T-helper 2 cell treated with Interferon-gamma antibody and Interleukin-4, amounts not matched to agents 100 ng/mL and 5 ng/mL, for 36 hours (primary cell): ENCODE results near the gene FTMT. TPM values are rescaled to one million over a fixed set of nuclear protein-coding genes. Genes with fewer than 3 reads are reported as not detected.
"Not testable (repeated sequence)": the region's sequence is repeated elsewhere in the genome, so short reads cannot be mapped to it uniquely, and the experiment has no call there.

ENCODE experiments used
- intact Hi-C: fragments of 100-400 bp; cut with micrococcal nuclease; formaldehyde crosslinking; loops from one replicate; pipeline ENCODE4 v1.15.1; 2023
- total RNA-seq: library from RNA; stranded (reverse); gene quantifications from 2 replicates; pipeline ENCODE4 v1.2.3, GENCODE V29; 2022

FTMT gene
- total RNA-seq = not detected in 2 replicates

DNA sequence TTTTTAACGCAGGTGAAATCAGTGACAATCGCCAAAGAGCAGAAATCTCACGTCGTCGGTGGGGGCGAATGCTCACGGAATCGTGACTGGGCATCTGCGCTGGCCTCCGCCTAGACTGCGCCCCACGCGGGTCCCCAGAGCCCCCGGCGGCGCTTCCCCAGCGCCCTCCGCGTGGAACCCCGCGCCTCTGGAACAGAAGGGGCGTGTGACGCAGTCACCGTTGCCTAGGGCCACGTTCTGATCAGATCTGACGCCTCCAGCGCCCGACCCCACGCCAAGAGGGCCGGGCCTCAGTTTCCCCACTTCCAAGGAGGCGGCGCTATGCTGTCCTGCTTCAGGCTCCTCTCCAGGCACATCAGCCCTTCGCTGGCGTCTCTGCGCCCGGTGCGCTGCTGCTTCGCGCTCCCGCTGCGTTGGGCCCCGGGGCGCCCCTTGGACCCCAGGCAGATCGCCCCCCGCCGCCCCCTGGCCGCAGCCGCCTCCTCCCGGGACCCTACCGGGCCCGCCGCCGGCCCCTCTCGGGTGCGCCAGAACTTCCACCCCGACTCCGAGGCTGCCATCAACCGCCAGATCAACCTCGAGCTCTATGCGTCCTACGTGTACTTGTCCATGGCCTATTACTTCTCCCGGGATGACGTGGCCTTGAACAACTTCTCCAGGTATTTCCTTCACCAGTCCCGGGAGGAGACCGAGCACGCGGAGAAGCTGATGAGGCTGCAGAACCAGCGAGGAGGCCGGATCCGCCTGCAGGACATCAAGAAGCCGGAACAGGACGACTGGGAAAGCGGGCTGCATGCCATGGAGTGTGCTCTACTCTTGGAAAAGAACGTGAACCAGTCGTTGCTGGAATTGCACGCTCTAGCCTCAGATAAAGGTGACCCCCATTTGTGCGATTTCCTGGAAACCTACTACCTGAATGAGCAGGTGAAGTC is at the start of gene FTMT:
Gene FTMT (plus strand): TSS at position 240 of the 932 bp plus-strand sequence. CDS start 82 bp downstream, at position 322.
- intact Hi-C loops = no loop called here

DNA sequence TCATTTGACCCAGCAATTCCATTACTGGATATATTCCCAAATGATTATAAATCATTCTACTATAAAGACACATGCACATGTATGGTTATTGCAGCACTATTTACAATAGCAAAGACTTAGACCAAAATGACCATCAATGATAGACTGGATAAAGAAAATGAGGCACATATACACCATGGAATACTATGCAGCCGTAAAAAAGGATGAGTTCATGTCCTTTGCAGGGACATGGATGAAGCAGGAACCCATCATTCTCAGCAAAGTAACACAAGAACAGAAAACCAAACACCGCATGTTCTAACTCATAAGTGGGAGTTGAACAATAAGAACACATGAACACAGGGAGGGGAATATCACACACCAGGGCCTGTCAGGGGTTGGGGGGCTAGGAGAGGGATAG is 46.4 kb upstream of the FTMT start:
- intact Hi-C loops = not testable (repeated sequence)

DNA sequence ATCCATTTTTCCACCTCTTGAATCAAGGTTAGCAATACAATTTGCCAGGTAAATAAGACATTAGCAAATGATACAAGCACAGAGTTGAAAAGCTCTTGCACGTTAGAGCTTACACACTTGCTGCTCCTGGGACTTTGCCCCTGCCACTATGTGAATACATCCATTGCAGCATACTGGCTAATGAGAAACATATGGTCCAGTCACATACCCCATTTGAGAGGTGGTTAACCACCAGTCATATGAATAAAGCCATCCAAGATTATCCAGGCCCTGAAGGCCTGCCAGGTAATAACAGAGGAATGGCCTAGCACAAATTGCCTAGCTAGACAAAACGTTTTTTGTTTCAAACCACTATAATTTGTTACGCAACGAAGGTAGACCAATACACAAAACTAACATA is 45.8 kb upstream of the FTMT start:
- intact Hi-C loops = no loop called here

DNA sequence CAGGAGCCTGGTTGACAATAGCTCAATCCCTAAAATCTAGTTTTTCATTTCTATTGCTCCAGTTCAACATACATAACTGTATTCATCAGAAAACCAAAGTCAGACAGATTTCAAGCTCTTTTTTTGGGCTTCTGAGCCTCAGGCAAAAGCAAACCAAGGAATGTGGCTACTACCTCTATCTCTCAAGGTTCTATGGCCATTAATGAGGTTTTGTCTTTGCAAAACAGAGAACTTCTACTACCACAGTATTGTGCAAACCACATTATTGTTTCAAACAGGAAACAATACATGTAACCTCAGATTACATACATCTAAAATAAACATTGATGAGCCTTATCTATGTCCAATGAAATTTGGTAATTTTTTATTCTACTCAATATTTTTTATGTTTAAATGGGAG is 35.5 kb upstream of the FTMT start:
- intact Hi-C loops = no loop called here

DNA sequence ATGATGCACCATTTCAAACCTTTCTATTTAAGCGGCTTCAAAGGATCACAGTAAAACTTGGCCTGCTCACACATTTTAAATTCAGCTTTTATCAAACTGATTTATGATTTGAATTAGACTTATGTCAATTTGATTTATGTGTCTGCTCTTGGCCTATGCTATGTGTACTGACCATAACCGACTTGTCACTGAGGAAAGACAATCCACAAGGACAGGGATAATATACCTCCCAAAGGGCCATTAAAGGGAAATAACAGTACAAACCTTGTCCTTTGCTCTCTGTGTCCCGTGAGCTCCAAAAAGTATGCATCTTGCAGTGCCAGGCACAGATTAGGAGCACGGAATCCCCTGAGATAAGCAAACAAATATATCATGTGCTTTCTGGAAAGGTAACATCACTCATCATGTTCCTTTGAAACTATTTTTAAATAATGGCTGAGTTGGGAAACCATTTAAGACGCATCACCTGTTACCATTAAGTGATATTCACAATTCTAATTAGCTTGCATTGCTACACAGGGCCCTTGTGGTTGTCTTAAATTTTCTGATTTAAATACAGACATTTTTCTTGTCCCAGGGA is 31.9 kb upstream of the FTMT start:
- intact Hi-C loops = no loop called here

DNA sequence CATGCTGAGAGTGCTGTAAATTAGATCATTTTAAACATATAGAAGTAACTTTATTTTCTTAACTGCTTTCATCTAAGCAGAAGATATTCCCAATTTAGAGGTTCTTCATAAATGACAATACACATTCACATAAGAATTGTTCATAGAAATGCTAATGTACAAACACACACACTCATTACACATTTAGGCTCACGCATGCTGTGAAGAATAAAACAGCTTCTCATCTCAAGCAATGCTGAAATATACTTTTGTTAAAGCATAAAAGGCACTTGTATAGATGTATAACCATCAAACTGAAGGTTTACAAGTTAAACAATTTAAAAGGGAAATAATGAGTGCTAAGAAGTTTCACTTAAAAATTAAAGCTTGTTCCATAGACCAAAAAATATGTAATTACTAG is 18.1 kb upstream of the FTMT start:
- intact Hi-C loops = no loop called here

DNA sequence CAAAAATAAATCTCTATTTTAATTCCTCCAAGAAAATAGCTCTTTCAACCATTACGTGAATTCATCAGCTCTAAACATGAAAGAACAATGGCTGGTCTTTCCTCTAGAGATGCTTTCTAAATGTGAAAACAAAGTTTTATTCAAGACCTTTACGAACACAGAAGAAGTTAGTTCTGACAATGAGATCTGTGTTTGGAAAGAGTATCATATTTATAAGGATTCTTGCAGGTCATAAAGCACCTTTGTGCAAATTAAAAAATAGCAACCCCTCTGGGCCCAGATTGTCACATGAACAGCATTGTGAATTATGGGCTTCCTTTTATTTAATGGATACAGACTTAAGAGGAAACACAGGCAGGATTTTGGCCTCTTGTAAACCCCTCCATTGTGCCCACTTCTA is 17.7 kb upstream of the FTMT start:
- intact Hi-C loops = no loop called here

DNA sequence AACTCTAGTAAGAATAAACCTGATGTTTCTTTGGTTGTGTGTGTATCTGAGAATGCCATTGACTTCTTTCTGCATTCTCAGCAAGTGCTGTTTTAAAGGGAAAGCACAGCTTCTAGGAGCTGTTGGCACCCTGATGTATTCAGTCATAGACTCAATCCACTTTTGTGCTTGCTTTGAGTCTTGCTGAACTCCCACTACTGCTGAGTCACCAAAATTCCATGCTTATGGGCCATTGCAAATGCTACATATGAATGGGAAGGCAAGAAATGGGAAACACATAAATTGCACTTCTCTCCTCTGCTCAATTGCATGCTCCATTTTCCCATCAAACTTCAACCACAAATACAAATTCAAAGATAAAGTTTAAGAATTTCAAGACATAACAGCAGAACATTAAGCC is 9.8 kb upstream of the FTMT start:
- intact Hi-C loops = no loop called here

DNA sequence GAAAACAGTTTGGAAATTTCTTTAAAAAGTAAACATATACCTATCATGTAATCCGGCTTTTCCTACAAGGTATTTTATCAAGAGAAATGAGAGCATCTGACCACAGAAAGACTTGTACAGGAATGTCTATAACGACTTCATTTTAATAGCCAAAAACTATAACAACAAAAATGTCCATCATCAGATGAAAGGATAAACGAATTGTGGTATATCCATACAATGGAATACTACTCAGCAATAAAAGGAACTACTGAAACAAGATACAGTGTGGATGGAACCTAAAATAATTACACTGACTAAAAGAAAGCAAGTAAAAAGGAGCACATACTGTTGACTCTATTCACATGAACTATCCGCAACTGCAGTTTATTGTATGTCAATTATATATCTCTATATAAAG is 1.4 kb upstream of the FTMT start:
- intact Hi-C loops = no loop called here

DNA sequence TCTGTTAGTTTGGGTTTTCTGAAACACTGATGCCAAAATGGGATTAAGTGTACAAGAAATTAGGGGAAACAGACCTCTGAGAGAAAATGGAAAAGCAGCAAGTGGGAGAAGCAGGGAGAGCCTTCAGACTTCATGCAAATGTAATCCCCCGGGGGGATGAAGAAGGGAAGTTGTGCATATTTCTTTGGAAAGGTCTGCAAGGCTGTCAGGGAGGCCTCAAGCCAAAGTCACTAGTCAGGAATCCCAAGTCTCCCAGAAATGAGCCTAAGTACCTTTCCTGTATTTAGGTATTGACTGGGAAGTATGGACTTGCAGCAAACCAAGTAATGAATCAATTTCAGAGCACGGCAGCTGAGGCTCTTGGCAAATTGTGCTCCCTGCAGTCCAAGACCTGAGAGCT is 2.2 kb downstream of the FTMT start:
- intact Hi-C loops = no loop called here

DNA sequence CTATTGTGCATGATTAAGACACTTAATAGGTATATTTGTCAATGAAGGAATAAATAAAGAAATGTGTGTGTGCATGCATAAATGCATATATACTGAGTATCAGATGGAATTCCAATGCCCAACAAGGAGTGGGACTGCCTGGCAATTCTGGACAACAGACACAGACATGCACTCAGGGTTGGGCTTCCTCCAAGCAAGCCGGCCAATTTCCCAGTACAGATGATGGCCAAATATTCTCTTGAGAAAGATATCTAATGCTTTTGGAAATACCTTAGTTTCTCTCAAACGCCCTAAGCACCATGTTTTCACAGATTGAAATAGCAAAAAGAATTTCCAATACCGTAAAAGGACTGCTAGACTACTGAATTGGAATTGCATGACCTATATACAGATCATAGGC is 11.1 kb downstream of the FTMT start:
- intact Hi-C loops = no loop called here

DNA sequence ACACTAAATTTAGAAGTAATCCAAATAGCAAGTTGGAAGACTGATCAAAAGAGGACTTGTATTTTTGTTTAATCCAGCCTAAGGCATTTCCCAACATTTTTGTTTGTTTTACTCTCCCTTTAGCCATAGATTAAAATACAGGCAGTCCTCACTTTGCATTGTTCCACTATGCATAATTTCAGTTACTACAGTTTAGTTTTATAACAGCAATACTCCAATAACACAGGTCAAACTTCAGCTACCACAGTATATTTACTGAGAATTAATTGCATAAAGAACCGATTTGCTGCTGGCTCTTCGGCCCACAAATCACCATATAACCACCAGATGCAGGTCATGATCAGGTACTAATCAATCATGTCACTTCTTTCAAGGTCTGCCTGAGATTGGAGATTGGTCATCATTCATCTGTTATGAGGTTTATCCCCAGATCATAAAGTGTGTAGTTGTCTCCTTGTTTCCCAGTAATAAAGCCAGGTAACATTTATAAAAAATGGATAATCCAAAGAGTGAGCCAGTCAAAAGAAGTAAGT is 12.1 kb downstream of the FTMT start:
- intact Hi-C loops = no loop called here

DNA sequence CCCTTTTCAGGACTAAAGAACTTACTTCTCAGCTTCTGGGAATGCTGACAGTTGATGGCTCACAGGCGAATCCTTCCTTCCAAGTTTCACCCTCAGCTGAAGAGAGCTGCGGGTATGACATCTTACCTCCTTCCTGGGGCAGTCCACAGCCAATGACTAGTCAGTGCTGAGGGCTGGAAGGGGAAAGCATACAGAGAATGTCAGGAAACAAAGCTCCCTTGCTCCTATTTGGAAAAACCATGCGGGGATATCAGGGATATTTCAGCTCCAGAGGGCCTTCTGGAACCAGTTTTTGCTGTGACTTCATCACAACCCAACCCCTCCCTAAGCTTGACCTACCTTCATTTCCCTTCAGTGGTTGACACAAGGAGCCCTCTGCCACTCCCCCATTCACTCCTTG is 15.7 kb downstream of the FTMT start:
- intact Hi-C loops = no loop called here

DNA sequence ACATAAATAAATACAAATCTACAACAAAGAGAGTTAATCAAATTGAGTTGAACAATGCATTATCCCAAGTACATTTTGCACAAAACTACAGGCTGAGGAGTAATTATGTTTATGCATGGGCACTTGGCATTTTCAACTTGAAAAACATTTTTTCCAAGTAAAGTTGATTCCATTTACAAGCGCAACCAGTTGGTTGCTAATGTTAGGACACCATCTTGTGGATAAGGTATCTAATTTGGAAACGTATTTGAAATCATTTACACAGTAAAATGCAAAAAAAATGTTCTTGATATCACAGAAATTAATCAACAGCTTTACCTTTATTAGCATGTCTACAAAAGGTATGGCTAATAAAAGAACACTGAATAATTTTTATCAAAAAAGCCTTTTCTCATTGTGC is 18.8 kb downstream of the FTMT start:
- intact Hi-C loops = no loop called here

DNA sequence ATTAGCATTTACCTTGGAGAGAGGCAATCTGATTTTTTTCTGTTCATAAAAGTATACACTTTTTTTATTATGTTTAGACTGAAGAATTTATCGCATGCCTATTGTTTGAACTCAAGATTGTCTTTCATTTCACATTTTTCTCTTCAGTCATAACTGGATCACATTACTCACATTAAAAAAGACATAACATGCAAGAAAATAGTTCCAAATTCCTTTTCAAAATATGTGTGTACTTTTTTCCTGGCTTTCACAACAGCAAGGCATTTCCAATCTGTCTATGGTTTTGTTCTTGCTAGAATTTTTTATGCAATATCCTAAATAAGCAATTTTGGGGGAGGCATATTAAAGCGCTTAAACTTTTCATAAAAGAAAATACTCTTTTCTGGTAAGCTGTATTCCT is 21.2 kb downstream of the FTMT start:
- intact Hi-C loops = no loop called here

DNA sequence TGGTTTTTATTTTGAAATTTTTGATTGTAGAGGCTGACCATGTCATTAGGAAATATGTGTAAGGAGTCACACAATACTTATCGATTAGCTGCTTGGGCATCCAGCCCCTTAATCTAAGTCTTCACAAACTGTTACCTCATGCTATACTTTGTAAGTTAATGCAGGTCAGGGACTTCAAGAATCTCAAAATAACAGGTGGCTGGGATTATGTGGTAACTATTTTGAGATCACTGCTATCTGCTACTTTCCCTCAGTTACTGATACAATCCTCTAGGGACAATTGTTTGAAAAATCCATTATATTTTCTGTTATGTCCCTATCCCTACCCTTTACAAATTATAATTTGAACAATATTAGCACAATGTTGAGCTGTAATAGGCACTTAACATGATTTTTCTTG is 21.7 kb downstream of the FTMT start:
- intact Hi-C loops = no loop called here

DNA sequence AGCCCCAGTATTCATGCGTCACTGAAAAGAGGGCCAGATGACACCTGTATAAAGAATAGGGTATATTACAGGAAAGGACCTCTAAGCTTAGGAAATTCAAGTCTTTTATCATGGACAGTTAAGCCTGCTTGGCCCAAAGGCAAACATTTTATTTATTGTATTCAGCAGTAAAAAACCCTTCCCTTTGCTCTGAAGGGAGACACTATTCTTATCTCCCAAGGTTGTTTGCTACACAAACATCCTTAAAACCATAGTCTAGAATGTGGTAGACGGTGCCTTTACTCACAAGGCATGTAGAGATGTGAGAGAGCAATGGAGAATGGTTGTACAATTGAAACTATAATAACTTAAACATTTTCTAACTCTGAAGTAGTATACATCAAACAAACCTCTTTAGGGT is 33.9 kb downstream of the FTMT start:
- intact Hi-C loops = no loop called here

DNA sequence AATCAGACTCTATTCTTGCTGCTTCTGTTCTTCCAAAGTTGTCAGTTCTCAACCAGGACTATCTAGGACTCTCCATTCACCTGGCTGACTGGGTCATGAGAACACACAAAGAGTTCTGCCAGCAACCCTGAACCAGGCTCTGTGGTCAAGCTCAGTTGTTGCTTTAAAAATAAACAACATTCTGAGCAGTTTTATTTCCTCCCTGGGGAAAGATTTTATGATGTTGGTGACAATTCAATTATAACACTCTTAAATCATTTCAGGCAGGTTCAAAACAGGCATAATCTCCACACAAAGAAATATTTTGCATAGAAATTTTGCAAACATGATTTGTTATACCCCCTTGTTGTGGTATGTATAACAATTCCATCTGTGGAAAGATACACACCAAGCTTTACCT is 36.0 kb downstream of the FTMT start:
- intact Hi-C loops = no loop called here

DNA sequence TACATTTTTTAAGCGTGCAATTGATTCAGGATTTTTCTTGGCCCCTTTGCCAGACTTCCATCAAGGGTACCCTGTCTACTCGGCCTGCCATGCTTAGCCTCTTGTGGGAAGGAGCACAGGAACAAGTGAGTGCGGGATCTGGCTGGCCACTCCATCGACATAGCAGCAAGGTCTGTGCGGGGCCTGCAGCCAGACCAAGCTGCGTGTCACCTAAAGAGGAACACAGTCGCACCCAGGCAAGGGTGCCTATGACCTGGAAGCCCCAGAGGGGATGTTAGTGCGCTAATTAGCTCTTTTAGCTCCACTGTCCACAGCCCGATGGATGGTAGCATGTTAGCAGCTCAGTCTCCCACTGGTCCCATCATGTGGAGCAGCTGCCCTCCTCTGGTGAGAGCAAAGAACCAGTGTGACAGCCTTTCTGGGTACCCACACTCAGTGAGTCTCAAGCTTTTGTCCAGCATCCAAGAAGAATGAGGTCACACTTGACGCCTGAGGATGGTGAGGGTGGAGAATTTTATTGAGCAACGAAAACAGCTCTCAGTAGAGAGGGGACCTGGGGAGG is 38.7 kb downstream of the FTMT start:
- intact Hi-C loops = no loop called here

DNA sequence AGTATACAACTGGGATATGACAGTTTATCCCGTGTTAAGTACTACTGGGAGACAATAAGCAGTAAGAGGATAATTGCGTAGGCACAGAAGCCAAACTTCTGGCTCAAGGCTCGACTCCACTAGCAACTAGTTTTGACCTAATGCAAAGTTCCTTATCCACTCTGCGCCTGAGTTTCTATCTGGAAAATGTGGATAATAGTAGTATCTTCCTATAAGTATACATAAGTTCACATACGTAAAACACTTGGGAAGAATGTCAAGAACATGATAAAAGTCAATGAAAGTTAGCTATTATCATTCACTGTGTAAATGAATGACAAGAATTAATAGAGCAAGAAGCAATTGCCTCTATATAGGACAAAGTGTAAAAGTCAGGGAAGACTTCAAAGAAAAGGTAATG is 45.7 kb downstream of the FTMT start:
- intact Hi-C loops = no loop called here

DNA sequence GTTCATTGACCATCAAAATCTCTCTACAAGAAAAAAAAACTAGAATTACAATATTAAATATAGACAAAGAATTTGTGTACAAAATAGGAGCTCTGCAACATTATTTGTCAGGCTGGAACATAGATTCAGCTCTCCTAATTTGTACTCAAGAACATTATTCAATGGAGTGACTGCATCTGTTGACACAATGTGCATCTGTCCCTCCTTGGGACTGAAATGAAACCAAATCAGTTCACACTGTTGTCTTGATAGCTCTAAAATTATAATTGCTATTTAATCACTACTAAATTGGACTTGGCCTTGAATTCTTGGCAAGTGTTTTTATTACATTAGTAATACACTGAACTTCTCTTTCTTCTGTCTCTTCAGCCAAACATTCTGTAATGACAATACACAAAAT is 47.7 kb downstream of the FTMT start:
- intact Hi-C loops = no loop called here
